MCF 10A (cell line): ENCODE data around the gene ST14. TPM values are rescaled to one million over a fixed set of nuclear protein-coding genes. Genes with fewer than 3 reads are reported as not detected.
A peak's percentile ranks its signal among the peaks of the same experiment; 100 is the strongest.

Experiments
- BruUV-seq: library from RNA; stranded (reverse); fragments of 400-500 nt; replicated peaks from 2 replicates; lab custom pipeline; 2021; lab: Mats Ljungman, UMichigan
- CTCF ChIA-PET: fragments of 300-600 bp; sonication (Branson Sonifier 250); formaldehyde crosslinking; extraction: SDS; loops from one replicate; lab custom pipeline; 2021; ENCODE audit warnings: antibody characterized with exemption, inconsistent platforms; lab: Yijun Ruan, JAX
- POLR2A ChIA-PET: fragments of 300-600, 350-650 bp; sonication (Branson Sonifier 250); formaldehyde crosslinking; extraction: SDS; loops from one replicate; lab custom pipeline; 2020; ENCODE audit warnings: antibody characterized with exemption, inconsistent platforms; lab: Yijun Ruan, JAX
- DNase-seq: peaks from one replicate; pipeline ENCODE4 v3.0.0-alpha.2; 2018; ENCODE audit not compliant: unreplicated experiment
- H3K27ac Mint-ChIP-seq: one replicate; pipeline ENCODE4 v1.8.0; 2022; ENCODE audit warnings: mild to moderate bottlenecking, low read depth, mixed read lengths; ENCODE audit not compliant: unreplicated experiment
- H3K27me3 Mint-ChIP-seq: one replicate; pipeline ENCODE4 v1.8.0; 2022; ENCODE audit warnings: mixed read lengths; ENCODE audit not compliant: insufficient read depth, unreplicated experiment
- H3K36me3 Mint-ChIP-seq: one replicate; pipeline ENCODE4 v1.8.0; 2022; ENCODE audit warnings: mild to moderate bottlenecking, moderate library complexity, mixed read lengths; ENCODE audit not compliant: insufficient read depth, unreplicated experiment
- H3K4me1 Mint-ChIP-seq: one replicate; pipeline ENCODE4 v1.8.0; 2022; ENCODE audit warnings: mixed read lengths; ENCODE audit not compliant: insufficient read depth, unreplicated experiment
- H3K4me3 Mint-ChIP-seq: one replicate; pipeline ENCODE4 v1.8.0; 2022; ENCODE audit warnings: mild to moderate bottlenecking, moderate library complexity, mixed read lengths; ENCODE audit not compliant: unreplicated experiment
- H3K9me3 Mint-ChIP-seq: one replicate; pipeline ENCODE4 v1.8.0; 2022; ENCODE audit warnings: mixed read lengths; ENCODE audit not compliant: unreplicated experiment
- intact Hi-C: fragments of 100-400 bp; cut with micrococcal nuclease; formaldehyde crosslinking; loops from 2 replicates; pipeline ENCODE4 v1.14.1; 2022
- total RNA-seq: library from RNA; stranded (reverse); gene quantifications from 2 replicates; pipeline ENCODE4 v1.2.3, GENCODE V29; 2022
- TF ChIP-seq, protein P1 (sequence below): fragments of 200-600 bp; IDR thresholded peaks from one replicate; pipeline ENCODE4 v1.8.0; 2022; ENCODE audit warnings: antibody characterized with exemption, mild to moderate bottlenecking; ENCODE audit not compliant: unreplicated experiment

Gene ST14
- total RNA-seq, 1 experiment from 2014 or later, result 27.2 TPM

DNA sequence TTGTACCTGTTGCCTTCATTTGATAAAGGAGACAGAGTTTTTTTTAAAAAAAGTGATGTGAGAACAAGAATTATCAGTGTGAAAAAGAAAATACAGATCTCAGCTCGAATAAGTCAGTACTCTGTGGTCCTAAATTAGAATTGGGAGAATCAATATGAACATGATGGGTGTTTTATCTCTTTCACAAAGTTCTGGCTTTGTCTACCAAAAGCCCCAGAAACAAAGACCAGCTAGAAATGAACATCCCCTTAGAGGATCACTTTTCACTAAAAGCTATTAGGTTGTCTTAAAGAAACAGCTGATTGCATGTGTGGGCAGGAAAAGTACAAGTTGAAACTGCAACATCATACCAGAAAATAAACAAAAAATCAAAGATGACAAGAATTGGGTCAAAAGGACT, 8.4 kb upstream of the ST14 start:
- H3K4me1 Mint-ChIP-seq, result peaks cover 8% of the 10 kb centered on the region
- intact Hi-C loops, result no loop called here
- H3K9me3 Mint-ChIP-seq, result no peaks in the 10 kb centered on the region
- no TSS peak for BruUV-seq
- TF ChIP-seq, protein P1, sequence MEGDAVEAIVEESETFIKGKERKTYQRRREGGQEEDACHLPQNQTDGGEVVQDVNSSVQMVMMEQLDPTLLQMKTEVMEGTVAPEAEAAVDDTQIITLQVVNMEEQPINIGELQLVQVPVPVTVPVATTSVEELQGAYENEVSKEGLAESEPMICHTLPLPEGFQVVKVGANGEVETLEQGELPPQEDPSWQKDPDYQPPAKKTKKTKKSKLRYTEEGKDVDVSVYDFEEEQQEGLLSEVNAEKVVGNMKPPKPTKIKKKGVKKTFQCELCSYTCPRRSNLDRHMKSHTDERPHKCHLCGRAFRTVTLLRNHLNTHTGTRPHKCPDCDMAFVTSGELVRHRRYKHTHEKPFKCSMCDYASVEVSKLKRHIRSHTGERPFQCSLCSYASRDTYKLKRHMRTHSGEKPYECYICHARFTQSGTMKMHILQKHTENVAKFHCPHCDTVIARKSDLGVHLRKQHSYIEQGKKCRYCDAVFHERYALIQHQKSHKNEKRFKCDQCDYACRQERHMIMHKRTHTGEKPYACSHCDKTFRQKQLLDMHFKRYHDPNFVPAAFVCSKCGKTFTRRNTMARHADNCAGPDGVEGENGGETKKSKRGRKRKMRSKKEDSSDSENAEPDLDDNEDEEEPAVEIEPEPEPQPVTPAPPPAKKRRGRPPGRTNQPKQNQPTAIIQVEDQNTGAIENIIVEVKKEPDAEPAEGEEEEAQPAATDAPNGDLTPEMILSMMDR, result no peak
- H3K27ac Mint-ChIP-seq, result no peak overlapping the region
- no peaks in the 10 kb centered on the region for H3K27me3 Mint-ChIP-seq
- POLR2A ChIA-PET, result interaction anchor here (0.6 to 1.0 kb wide), 2 partner anchors 9 to 27 kb away, joined by 3 read pairs; no protein-coding TSS in a partner anchor
- no peak overlapping the region for H3K4me3 Mint-ChIP-seq
- CTCF ChIA-PET, result interaction anchor here (0.7 to 0.8 kb wide), 3 partner anchors 62 to 279 kb away, joined by 3 read pairs; no protein-coding TSS in a partner anchor
- peaks cover 18% of the 10 kb centered on the region for H3K36me3 Mint-ChIP-seq
- no peak for DNase-seq

DNA sequence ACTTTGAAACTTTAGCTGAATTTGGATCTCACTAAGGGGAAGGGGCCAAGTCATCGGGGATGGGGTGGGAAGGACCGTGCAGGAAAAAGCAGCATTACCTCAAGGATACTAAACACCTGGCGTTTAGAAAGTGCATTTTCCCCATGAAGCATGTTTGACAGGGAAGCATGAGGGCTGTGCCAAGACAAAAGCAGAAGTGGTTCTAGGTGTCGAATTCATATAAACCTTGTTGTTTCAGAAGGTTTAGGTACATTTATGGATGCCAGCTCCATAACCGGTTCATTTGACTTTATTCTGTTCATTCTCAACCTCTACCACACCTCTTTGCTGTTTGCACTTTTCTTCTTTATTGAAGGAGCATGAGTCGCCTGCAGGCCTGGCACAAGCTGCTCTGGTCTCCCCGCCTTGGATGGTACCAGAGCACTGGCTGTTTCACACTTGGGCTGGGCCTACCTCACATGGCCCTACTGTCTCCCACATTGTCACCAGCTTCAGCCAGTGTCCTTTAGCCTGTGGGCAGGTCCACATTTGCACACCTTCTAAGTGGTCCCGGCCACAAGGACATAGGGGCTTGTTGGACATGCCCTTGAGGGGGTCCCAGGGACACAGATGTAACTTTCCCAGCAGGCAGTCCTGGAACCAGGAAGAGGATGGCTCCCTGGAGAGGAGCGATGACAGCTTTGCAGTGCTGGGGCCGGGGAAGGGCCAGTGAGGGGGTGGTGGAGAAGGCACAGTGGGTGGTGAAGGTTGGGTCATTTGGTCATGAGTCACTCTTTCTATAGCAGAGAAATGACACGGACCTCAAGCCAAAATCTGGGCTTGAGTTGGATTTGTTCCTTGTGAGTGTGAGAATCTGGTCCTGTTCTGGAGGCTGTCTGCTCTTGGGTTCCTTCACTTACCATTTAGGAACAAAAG, 3.2 kb upstream of the ST14 start:
- intact Hi-C loops, result no loop called here
- CTCF ChIA-PET, result interaction anchor here (0.6 to 2.9 kb wide), 4 partner anchors 10 to 154 kb away, joined by 3 to 19 read pairs (median 6); partner anchors contain the start of gene PRDM10
- no peak overlapping the region for H3K27ac Mint-ChIP-seq
- no peaks in the 10 kb centered on the region for H3K36me3 Mint-ChIP-seq
- peaks cover 17% of the 10 kb centered on the region for H3K27me3 Mint-ChIP-seq
- peaks cover 13% of the 10 kb centered on the region for H3K4me1 Mint-ChIP-seq
- DNase-seq, result peak; percentile 76
- no TSS peak for BruUV-seq
- H3K4me3 Mint-ChIP-seq, result no peak overlapping the region
- no peaks in the 10 kb centered on the region for H3K9me3 Mint-ChIP-seq
- POLR2A ChIA-PET, result interaction anchor here (0.6 to 1.1 kb wide), 4 partner anchors 32 to 916 kb away, joined by 3 read pairs; no protein-coding TSS in a partner anchor
- TF ChIP-seq, protein P1, result no peak

DNA sequence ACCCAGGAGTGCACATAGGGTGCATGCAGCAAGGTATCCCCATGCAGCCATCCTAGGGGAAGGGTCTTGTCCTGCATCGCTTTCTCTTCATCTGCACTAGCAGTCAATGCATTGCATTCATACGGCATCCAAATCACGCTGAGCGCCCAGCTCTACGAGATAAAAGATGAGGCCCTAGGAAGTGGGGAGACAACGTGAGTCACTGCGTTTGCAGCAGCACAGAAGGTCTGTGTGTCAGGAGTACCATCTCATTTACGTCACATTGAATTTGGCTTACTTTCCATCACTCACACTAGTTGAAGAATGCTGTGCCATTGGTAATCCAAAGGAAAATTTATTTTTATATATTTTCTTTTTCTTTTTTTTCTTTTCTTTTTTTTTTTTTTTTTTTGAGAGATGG, 2.5 kb upstream of the ST14 start:
- H3K36me3 Mint-ChIP-seq, result no peaks in the 10 kb centered on the region
- CTCF ChIA-PET, result interaction anchor here (0.9 kb wide), 2 partner anchors 11 to 793 kb away, joined by 3 to 7 read pairs; no protein-coding TSS in a partner anchor
- no peak overlapping the region for H3K4me3 Mint-ChIP-seq
- TF ChIP-seq, protein P1, result no peak
- BruUV-seq, result no TSS peak
- intact Hi-C loops, result no loop called here
- no peaks in the 10 kb centered on the region for H3K9me3 Mint-ChIP-seq
- DNase-seq, result peak; percentile 54
- H3K27me3 Mint-ChIP-seq, result peaks cover 17% of the 10 kb centered on the region
- no peak overlapping the region for H3K27ac Mint-ChIP-seq
- POLR2A ChIA-PET, result interaction anchor here (0.6 kb wide), 2 partner anchors 258 to 917 kb away, joined by 3 read pairs; no protein-coding TSS in a partner anchor
- H3K4me1 Mint-ChIP-seq, result peaks cover 18% of the 10 kb centered on the region

- Mint-ChIP-seq H3K27me3 (peaks cover 17% of the 10 kb centered on the region), H3K4me3 (no peak overlapping the region), H3K36me3 (no peaks in the 10 kb centered on the region), H3K4me1 (peaks cover 23% of the 10 kb centered on the region), H3K9me3 (no peaks in the 10 kb centered on the region), H3K27ac (no peak overlapping the region)
- TF ChIP-seq, protein P1, result no peak
- BruUV-seq, result no TSS peak
- CTCF ChIA-PET, result interaction anchor here (0.5 to 0.9 kb wide), 3 partner anchors 12 to 794 kb away, joined by 3 to 7 read pairs (median 5); no protein-coding TSS in a partner anchor
- intact Hi-C loops, result no loop called here
- POLR2A ChIA-PET, result no interaction called here
- DNase-seq, result no peak
Measured at GRCh38 chr11:130157840-130158239, 1.7 kb upstream of the ST14 start.
